HG03457 (cell line): ENCODE data around the gene TRMT11.
A peak's percentile ranks its signal among the peaks of the same experiment; 100 is the strongest.
"Not testable (repeated sequence)": the region's sequence is repeated elsewhere in the genome, so short reads cannot be mapped to it uniquely, and the experiment has no call there.

Source experiments
- ATAC-seq: cut with Tn5 transposase; IDR thresholded peaks from one replicate; pipeline ENCODE4 v1.9.1; 2021; ENCODE audit warnings: moderate number of reproducible peaks; ENCODE audit not compliant: unreplicated experiment

Gene TRMT11

GRCh38 chr6:125986301-125987025, at the start of gene TRMT11:
Gene TRMT11, plus strand, starts transcription at chr6:125986540. Its CDS starts 11 bp downstream, at chr6:125986551.
- peak; percentile 98 for ATAC-seq

DNA sequence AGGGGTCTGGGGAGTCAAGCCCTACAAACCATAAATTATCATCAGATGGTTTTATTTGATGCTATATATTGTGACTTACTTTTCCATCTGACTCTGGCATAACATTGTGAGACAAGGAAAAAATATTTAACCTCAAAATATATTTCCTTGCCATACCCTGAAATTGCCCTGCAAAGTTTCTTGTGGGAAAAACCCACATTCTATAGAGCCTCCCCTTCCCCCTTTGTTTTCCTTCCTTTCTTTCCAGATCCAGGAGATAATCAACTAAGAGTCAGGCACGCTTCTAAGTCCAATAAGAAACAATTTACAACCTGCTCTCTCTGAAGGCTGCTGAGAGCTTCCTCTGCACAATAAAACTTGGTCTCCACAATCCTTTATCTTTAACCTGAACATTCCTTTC, 47.3 kb upstream of the TRMT11 start:
- ATAC-seq = no peak

DNA sequence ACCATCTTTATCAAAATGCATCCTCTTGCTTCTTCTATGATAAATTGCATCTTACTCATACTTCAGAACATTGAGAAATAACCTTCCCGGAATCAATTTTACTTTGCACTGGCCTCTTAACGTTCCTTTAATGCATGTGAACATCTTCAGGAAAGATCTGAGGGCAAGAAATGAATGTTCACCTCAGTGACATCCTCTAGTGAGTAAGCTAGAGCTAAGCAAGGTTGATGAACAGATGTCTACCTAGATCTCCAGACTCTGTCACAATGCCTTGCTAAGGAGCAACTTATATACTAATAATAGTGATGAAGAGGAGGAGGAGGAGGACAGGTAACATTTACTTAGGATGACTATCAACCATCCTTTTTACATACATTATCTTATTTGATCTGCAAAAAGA, 46.5 kb upstream of the TRMT11 start:
- ATAC-seq = no peak

- ATAC-seq = no peak
Measured at GRCh38 chr6:125940247-125941041, 45.9 kb upstream of the TRMT11 start.

DNA sequence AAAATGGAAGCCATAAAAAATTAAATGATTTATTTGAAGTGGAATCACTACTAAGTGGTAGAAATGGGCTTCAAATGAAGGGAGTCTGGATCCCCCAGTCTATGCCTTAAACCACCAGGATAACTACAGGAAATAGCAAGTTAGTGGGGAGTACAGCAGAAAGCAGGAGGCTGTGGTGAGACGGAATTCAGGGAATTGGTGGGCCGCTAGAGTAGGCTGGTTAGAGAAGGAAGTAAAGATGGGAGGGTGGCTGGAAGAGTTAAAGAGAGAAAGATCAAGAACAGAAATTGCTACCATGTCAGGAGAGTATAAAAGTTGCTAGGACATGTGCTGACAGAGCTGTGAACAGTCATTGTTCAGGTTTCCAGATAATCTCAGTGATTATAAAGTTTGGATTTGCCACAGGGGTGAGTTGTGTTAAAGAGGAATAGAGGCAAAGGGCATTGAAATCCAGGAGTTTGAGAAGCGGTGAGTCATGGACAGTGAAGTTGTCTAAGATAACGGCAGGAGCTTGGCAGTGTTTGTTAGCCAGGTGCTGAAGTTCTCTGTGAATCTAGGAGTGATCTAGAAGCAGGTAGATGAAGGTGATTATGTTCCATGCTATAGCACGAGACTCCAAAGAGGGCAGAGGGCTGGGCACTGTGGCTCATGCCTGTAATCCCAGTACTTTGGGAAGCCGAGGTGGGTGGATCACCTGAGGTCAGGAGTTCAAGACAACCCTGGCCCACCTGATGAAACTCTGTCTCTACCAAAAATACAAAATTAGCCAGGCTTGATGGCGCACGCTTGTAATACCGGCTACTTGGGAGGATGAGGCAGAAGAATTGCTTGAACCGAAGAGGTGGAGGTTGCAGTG, 43.4 kb upstream of the TRMT11 start:
- no peak for ATAC-seq

DNA sequence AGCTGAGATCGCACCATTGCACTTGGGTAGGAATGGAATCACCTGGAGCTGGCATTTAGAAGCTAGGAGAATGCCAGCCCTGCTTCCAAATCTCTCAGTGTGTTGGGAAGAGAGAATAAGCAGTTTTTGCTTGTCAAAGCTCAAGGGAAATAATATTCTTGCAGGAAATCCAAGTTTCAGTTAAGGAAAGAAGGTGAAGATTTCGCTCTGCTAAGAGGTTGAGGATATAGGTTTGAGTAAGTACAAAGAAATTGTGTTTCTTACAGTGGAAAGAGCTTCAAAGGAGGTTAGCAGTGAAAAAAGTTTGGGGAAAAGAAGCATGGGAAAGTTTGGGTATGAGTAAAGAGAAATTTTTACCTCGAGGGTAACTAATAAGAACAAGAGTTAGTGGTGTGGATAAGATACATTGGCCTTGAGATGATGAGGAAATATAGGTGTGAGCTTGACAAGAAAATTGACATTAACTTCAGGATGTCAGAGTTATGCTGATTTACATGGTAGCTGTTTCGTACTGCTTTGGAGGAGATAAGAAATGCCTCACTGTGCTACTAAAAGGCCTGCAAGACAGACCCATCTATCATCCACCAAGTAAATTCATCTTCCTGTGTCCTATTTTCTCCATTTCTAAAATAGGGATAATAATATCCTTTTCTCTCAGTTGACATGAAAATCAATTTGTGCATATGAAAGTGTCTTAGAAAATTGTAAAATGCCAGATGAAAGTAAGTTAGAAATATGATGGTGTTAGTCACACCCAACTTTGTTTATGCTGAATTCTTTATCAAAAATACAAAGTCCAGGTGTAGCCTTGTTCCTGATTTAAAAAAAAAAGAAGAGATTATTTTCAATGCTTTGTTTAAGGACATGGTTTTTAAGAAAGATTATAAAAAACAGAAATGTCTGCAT, 42.6 kb upstream of the TRMT11 start:
- no peak for ATAC-seq

- ATAC-seq = no peak
Measured at GRCh38 chr6:125944434-125944816, 41.9 kb upstream of the TRMT11 start.

GRCh38 chr6:125944896-125945295, 41.4 kb upstream of the TRMT11 start:
- ATAC-seq = no peak

DNA sequence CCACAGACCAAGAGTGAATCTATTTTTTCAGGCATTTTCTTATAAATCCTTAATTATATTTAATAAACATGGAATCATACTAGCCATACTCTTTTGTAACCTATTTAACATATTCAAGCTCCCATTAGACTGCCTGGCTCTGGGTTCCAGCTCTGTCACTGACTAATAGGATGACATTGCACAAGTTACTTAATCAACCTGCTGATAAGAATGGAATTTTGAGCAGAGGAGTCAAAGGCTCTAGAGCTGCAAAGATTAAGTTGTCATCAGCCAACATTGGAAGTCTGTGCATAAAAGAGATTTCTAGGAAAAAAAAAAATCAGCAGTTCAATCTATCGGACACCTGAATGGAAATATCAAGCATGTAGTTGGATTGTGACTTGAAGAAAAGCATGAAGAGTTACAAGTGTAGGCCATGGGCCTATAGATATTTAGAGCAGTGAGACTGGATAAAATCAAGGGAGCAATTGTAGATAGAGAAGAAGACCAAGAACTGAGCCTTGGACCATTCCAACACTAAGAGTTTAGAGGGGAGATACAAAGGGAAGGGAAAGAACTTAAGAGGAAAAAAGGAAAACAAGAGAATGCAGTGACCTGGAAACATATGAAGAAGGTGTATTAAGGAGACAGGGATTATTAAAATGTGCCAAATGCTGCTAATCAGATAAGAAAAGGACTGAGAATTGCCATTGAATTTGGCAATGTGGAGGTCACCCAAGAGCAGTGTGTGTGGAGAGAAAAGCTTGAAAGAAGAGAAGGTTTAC, 40.8 kb upstream of the TRMT11 start:
- ATAC-seq = no peak

GRCh38 chr6:125947615-125948014, 38.7 kb upstream of the TRMT11 start:
- no peak for ATAC-seq

DNA sequence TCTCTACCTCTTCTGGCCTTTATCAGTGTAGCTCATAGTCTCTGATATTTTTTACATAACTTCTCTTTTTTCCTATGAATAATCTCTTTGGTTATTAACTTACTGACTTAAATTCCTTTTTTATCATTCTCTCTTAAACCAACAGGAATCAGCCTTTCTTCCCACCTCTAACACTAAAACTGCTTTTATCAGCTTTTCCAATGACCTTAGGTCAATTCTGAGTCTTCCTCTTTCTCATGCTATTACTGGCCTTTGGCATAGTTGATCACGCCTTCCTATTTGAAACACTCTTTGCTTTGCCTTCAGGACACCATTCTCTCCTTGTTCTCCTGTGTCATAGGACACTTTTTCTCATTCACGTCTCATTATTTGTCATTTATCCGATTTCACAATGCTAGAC, 37.9 kb upstream of the TRMT11 start:
- no peak for ATAC-seq

GRCh38 chr6:125949069-125949468, 37.3 kb upstream of the TRMT11 start:
- ATAC-seq = no peak

DNA sequence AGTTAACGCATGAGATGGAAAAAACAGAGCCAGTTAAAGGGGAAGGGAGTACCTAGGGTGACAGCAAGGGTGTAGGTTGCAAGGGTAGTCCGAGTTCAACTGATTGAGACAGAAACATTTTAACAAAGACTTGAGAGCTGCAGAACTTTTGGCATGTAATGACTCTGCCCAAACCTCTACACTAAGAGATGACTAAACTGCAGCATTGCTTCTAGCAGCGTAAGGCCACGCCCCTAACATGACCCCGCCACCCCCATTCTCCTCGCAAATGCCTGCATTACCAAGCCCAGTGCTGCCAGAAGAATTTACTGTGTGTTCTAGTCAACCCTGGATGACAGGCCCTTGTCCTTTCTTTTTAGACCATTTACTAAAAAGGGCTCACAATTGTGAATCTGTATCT, 36.0 kb upstream of the TRMT11 start:
- no peak for ATAC-seq

GRCh38 chr6:125950716-125951115, 35.6 kb upstream of the TRMT11 start:
- ATAC-seq = not testable (repeated sequence)

- no peak for ATAC-seq
Measured at GRCh38 chr6:125951323-125951722, 35.0 kb upstream of the TRMT11 start.

- no peak for ATAC-seq
Measured at GRCh38 chr6:125952764-125953501, 33.4 kb upstream of the TRMT11 start.

DNA sequence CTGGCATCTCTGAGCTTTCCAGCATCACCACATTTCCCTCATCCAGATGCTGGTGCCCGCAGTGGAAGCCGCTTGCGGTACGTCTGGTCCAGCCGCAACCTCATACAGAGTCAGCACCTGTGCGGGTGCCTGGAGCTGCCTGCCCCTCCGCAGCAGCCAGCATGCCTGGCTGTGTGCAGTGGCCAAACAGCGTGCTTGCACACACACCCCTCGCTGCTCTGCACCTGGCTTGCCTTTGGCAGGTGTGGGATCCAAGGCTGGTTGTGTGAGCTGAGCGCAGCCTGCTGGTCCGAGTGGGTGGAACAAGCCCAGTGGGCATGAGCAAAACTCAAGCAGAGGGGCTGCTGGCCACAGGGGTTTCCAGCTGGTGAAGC, 32.9 kb upstream of the TRMT11 start:
- ATAC-seq = no peak

DNA sequence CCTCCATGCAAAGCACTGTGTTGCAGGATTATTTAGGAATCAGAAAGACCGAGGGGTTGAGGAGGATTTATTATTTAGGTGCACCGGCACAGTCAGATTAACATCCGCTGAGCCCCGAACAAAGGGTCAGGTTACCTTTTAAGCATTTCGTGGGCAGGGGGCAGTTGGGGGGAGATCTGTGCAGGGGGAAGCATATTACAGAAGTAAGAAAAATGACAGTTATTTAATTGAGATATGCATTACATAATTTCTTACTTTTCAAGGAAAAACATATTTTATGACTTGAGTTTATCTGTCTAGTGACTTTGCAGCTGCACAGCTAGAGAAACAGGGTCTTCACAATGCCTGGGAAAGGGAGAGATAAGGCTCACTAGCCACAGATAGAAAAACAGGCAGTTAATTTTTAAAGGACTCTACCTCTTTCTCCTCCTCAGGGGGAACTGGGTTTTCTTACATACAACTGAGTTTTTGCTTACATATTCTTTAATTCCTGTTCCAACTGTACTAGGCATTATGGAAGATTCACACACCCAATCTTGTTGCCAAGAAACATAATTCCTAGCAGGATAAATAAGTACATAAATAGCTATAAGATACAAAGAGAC, 31.5 kb upstream of the TRMT11 start:
- ATAC-seq = no peak

- ATAC-seq = no peak
Measured at GRCh38 chr6:125955973-125956372, 30.4 kb upstream of the TRMT11 start.
